Rectal smooth muscle tissue (tissue), 1 donor: ENCODE measurements around the gene COL28A1.

Experiments
- H3K27ac ChIP-seq: one replicate; pipeline ENCODE4 v1.7.0; 2013; ENCODE audit warnings: low read depth, low read length, inconsistent platforms
- H3K27me3 ChIP-seq: one replicate; pipeline ENCODE4 v1.7.0; 2013; ENCODE audit warnings: low read length; ENCODE audit not compliant: control insufficient read depth, insufficient read depth
- H3K36me3 ChIP-seq: one replicate; pipeline ENCODE4 v1.7.0; 2013; ENCODE audit warnings: low read length; ENCODE audit not compliant: control insufficient read depth, insufficient read depth
- H3K4me1 ChIP-seq: one replicate; pipeline ENCODE4 v1.7.0; 2013; ENCODE audit warnings: low read length; ENCODE audit not compliant: control insufficient read depth, insufficient read depth
- H3K4me3 ChIP-seq: one replicate; pipeline ENCODE4 v1.7.0; 2013; ENCODE audit warnings: low read length
- H3K9ac ChIP-seq: one replicate; pipeline ENCODE4 v1.7.0; 2013; ENCODE audit warnings: low read length

The COL28A1 gene

GRCh38 chr7:7370076-7370475 is 165.6 kb downstream of the COL28A1 start:
- Histone ChIP-seq H3K27ac (no peak overlapping the region), H3K36me3 (no peaks in the 10 kb centered on the region), H3K4me1 (no peaks in the 10 kb centered on the region), H3K27me3 (no peaks in the 10 kb centered on the region), H3K9ac (no peak overlapping the region), H3K4me3 (no peak overlapping the region)

GRCh38 chr7:7369134-7369533 is 166.5 kb downstream of the COL28A1 start:
- Histone ChIP-seq H3K4me1 (no peaks in the 10 kb centered on the region), H3K27me3 (no peaks in the 10 kb centered on the region), H3K27ac (no peak overlapping the region), H3K4me3 (no peak overlapping the region), H3K9ac (no peak overlapping the region), H3K36me3 (no peaks in the 10 kb centered on the region)

- Histone ChIP-seq H3K36me3 (no peaks in the 10 kb centered on the region), H3K27ac (no peak overlapping the region), H3K4me3 (no peak overlapping the region), H3K27me3 (no peaks in the 10 kb centered on the region), H3K4me1 (no peaks in the 10 kb centered on the region), H3K9ac (no peak overlapping the region)
These were observed 181.0 kb downstream of the COL28A1 start for GRCh38 chr7:7354674-7355073.

GRCh38 chr7:7352845-7353244 is 182.8 kb downstream of the COL28A1 start:
- Histone ChIP-seq H3K27me3 (no peaks in the 10 kb centered on the region), H3K36me3 (no peaks in the 10 kb centered on the region), H3K4me1 (no peaks in the 10 kb centered on the region), H3K9ac (no peak overlapping the region), H3K27ac (no peak overlapping the region), H3K4me3 (no peak overlapping the region)

- Histone ChIP-seq H3K9ac (no peak overlapping the region), H3K36me3 (no peaks in the 10 kb centered on the region), H3K4me3 (no peak overlapping the region), H3K4me1 (no peaks in the 10 kb centered on the region), H3K27ac (no peak overlapping the region), H3K27me3 (no peaks in the 10 kb centered on the region)
These were observed 183.8 kb downstream of the COL28A1 start for GRCh38 chr7:7351832-7352231.

GRCh38 chr7:7351156-7351555 is 184.5 kb downstream of the COL28A1 start:
- no peak overlapping the region for H3K27ac ChIP-seq
- no peaks in the 10 kb centered on the region for H3K27me3 ChIP-seq
- H3K4me3 ChIP-seq, result no peak overlapping the region
- no peak overlapping the region for H3K9ac ChIP-seq
- no peaks in the 10 kb centered on the region for H3K4me1 ChIP-seq
- H3K36me3 ChIP-seq, result no peaks in the 10 kb centered on the region

- Histone ChIP-seq H3K4me1 (no peaks in the 10 kb centered on the region), H3K4me3 (no peak overlapping the region), H3K36me3 (no peaks in the 10 kb centered on the region)
These were observed 186.5 kb downstream of the COL28A1 start for GRCh38 chr7:7349156-7349555.

DNA sequence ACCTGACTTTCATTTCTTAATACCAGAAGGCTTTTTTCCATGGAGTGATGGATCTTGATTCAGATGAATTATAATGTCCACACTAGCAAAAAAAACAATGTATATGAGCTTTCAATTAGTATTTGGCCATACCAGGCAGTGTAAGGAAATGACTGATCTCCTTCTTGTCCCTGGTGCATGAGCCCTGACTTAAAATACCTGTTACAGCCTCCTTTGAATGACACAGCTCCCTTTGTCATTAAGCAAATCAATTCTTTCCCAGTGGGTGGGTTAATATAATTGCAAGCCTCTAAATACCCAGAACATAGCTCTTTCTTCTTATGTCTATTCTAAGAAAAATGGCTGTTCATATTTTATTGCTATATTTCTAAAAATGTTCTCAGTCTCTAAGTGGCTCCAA is 188.6 kb downstream of the COL28A1 start:
- Histone ChIP-seq H3K27me3 (no peaks in the 10 kb centered on the region), H3K4me1 (no peaks in the 10 kb centered on the region), H3K27ac (no peak overlapping the region), H3K9ac (no peak overlapping the region), H3K4me3 (no peak overlapping the region), H3K36me3 (no peaks in the 10 kb centered on the region)

More at GRCh38 chr7:7349156-7349555, 186.5 kb downstream of the COL28A1 start:
- no peaks in the 10 kb centered on the region for H3K27me3 ChIP-seq
- H3K9ac ChIP-seq, result no peak overlapping the region
- H3K27ac ChIP-seq, result no peak overlapping the region

DNA sequence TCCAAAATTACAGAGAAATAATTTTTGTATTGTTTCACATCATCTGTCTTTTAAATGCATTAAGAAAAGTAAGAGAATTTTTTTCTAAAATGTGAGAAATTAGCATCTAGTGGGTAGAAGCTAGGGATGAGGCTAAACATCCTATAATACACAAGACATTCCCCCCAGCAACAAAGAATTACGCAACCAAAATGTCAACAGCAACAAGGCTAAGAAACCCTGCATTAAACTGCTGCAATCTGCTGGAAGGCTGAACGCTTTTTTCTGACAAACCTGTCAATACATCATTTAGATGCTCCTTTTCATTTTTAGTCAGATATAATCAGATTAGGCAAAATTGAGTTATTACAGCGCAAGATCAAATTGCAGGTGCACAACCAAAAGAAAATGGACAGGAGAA is 191.1 kb downstream of the COL28A1 start:
- H3K4me3 ChIP-seq, result no peak overlapping the region
- no peaks in the 10 kb centered on the region for H3K36me3 ChIP-seq
- no peaks in the 10 kb centered on the region for H3K27me3 ChIP-seq
- no peak overlapping the region for H3K27ac ChIP-seq
- no peaks in the 10 kb centered on the region for H3K4me1 ChIP-seq
- H3K9ac ChIP-seq, result no peak overlapping the region

DNA sequence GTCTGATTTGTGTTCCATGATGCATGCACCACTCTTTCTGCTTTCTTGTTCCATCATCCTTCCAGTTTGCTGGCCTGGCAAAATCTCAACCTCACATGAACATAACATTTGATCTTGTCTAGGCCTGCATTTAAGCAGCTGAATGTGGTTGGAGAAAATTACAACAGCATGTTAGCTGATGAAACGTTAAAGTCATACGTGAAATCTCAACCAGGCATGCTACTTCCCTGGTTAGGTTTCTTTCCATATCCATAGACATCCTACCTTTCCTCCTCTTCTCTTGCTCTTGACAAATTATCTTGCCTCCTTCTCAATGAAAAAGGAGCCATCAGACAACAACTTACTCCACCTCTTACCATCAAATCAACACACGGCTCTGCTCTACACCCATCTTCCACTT is 199.8 kb downstream of the COL28A1 start:
- H3K36me3 ChIP-seq, result no peaks in the 10 kb centered on the region
- H3K9ac ChIP-seq, result no peak overlapping the region
- no peaks in the 10 kb centered on the region for H3K4me1 ChIP-seq
- H3K27me3 ChIP-seq, result no peaks in the 10 kb centered on the region
- H3K4me3 ChIP-seq, result no peak overlapping the region
- H3K27ac ChIP-seq, result no peak overlapping the region

DNA sequence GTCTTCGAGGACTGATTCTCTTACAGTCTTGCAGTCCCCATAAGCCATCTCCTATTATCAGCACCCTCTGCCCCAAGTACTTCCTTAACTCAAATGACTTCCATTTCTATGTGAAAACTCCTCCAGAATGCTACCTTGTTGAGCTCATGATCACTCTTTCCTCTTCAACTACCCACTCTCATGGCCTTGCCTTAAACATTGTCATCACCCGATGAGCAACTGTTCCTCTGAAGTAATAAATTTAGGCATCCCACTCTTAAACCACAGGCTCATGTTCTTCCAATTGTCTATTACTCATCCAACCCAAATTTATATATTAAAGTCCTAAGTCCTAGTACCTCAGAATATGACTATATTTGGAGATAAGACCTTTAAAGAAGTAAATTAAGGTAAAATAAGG is 200.5 kb downstream of the COL28A1 start:
- no peak overlapping the region for H3K9ac ChIP-seq
- no peak overlapping the region for H3K4me3 ChIP-seq
- no peaks in the 10 kb centered on the region for H3K36me3 ChIP-seq
- H3K27me3 ChIP-seq, result no peaks in the 10 kb centered on the region
- no peak overlapping the region for H3K27ac ChIP-seq
- no peaks in the 10 kb centered on the region for H3K4me1 ChIP-seq

- Histone ChIP-seq H3K9ac (no peak overlapping the region), H3K36me3 (no peaks in the 10 kb centered on the region), H3K4me1 (no peaks in the 10 kb centered on the region), H3K27me3 (no peaks in the 10 kb centered on the region), H3K27ac (no peak overlapping the region), H3K4me3 (no peak overlapping the region)
These were observed 202.1 kb downstream of the COL28A1 start for GRCh38 chr7:7333610-7334009.

DNA sequence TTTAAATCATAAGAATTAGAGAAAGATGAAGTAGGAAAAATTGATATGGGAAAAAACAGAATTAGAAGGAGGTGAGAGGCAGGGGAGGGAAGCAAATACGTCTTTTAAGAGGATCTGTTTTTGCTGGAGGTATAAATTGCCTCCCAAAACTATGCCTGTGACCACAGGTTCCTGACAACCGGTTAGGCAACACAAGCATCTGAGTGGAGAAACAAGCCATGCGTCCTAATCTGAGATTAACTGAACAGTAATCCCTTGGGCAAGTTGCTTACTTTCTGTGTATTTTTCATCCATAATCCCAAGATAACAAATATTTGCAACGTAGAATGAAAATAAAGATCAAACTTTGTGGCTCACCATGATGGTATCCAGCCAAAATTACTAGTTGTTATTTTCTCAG is 204.2 kb downstream of the COL28A1 start:
- H3K4me3 ChIP-seq, result no peak overlapping the region
- no peak overlapping the region for H3K27ac ChIP-seq
- no peak overlapping the region for H3K9ac ChIP-seq
- H3K36me3 ChIP-seq, result no peaks in the 10 kb centered on the region
- no peaks in the 10 kb centered on the region for H3K27me3 ChIP-seq
- H3K4me1 ChIP-seq, result no peaks in the 10 kb centered on the region
